NCI-H446 treated with DMSO at 0.1 percent for 48 hours (cell line): Measurements from ENCODE around the gene EXOC6B.

Experiments
- DNase-seq: peaks from one replicate; lab custom pipeline; 2025; lab: John Stamatoyannopoulos, UW

Gene EXOC6B

DNA sequence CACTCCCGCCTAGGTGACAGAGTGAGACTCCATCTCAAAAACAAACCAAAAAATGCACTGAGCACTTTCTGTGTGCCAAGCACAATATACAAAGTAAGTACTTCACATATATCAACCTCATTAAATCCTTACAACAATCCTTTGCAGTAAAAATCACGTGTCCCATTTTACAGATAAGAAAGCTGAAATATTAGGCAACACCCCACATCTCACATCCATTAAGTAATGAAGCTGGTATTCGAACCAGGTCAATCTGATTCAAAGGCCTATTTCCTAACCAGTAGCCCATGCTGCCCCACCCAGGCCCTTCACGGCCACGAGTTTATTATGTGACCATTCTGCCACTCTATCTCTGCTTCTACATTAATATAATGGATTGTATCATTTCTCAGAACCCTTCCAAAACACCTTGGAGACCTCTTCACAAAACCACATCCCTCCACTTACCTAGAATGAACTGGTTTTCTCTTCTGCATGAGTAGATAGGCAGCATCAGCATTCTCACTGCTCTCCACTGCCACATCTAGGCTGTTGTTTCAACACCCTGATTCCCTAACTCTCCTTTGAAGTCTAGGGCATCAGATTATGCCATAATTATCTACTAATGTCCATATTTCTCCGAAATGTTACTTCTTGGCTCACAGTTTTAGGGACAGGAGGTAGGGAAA, 3.1 kb upstream of the EXOC6B start:
- DNase-seq, result no peak

DNA sequence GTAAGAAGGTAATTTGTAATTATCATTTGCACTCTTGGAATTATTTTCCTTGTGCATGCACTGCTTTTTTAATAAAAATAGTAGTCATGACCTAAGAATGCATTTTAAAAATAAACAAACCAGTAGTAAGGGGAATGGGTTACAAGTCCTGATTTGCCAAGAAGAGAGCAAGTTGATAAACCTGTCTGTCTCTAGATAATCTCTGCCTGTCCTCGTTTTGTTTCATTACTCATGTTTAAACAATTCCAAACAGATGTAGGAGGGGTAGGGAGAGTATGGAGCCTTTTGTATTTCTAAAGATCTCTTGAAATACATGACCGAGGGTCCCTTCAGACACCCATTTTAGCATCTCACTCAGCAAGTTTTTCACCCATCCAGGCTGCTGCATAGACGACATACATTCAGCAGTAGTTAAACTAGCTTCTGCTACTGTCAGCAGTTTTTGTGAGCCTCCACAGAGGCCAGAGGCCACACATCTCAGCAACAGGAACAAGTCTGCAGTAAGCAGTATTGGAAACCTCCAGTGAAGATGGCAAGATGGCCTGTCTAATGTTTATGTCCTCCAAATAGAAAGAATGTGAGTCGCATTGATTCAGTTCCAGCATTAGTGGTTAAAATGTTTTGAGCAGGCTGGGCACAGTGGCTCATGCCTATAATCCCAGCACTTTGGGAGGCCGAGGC, 2.3 kb upstream of the EXOC6B start:
- DNase-seq, result no peak

GRCh38 chr2:72827487-72827886, 1.7 kb upstream of the EXOC6B start:
- DNase-seq, result no peak

DNA sequence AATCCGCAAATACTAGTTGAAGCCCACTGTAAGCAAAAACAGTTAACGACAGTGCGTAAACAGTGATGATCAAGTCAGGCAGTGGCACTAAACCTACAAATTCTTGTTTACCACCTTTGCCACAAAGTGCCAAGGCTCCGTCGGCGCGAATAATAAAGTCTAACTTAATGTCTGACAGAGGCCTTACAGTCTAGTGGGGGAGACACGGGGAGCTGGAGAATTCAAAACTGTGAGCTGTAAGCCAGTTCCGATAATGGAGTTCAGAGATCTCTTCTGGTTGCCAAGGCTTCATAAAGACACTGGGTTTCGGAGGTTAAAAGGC, 284 bp upstream of the EXOC6B start:
- DNase-seq, result no peak

GRCh38 chr2:72824224-72824842, 1.5 kb downstream of the EXOC6B start:
- DNase-seq, result no peak

- no peak for DNase-seq
Observed at GRCh38 chr2:72822794-72823193, 3.0 kb downstream of the EXOC6B start.

GRCh38 chr2:72821983-72822382, 3.9 kb downstream of the EXOC6B start:
- DNase-seq, result no peak

DNA sequence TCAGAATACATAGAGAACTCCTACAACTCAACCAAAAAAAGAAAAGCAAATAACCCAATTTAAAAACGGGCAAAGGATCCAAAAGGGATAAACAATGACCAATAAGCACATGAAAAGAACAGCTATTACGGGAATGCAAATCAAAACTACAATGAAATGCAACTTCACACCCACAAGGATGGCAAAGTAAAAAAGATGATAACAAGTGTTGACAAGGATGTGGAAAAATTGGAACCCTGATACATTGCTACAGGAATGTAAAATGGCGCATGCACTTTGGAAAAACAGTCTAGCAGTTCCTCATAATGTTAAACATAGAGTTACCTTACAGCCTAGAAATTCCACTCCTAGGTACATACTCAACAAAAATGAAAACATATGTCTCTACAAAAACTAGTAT, 4.7 kb downstream of the EXOC6B start:
- no peak for DNase-seq

GRCh38 chr2:72819501-72819900, 6.3 kb downstream of the EXOC6B start:
- DNase-seq, result no peak

- DNase-seq, result no peak
Observed at GRCh38 chr2:72815655-72816278, 10.1 kb downstream of the EXOC6B start.

- no peak for DNase-seq
Observed at GRCh38 chr2:72813841-72814240, 12.0 kb downstream of the EXOC6B start.

DNA sequence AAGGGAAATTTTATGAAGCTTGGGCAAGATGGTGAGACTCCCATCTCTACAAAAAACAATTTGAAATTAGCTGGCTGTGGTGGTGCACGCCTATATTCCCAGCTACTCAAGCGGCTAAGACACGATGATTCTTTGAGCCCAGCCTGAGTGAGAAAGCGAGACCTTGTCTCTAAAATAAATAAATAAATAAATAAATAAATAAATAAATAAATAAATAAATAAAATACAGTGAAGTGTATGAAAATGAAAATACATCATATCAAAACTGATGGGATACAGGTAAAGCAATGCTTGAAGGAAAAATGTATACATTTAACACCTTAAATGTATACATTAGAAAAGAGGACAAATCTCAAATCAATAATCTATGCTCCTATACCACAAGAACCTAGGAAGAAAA, 15.7 kb downstream of the EXOC6B start:
- DNase-seq, result no peak

DNA sequence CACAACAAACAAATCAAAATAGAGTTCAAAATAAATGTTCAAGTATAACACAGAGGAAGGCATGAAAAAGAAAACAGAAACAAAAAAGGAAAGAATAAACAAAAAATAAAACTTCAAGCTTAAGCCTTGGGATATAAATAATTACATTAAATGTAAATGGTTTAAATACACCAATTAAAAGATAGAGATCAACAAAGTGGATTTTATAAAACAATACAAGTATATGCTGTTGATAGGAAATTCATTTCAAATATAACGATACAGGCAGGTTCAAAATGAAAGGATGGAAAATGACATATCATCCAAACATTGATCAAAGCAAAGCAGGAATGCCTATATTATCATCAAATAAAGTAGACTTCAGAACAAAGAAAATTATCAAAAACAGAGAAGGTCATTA, 16.7 kb downstream of the EXOC6B start:
- no peak for DNase-seq

GRCh38 chr2:72806280-72806945, 19.4 kb downstream of the EXOC6B start:
- no peak for DNase-seq

- no peak for DNase-seq
Observed at GRCh38 chr2:72803626-72804320, 22.1 kb downstream of the EXOC6B start.

DNA sequence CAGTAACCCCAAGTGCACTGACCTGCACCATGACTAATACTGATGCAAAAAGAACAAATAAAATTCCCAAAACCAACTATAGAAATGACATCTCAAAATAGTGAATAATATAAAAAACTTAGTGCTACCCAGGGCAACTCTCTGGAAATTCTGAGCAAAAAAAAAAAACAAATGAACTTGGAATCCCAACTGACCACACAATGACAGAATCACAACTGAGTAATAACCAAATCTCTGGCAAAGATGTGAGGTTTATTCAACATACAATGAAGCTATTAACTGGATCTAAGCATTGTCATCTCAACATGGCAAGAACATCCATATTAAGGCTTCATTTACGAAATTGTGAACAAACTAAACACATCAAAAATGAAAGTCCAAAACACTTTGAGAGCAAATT, 22.7 kb downstream of the EXOC6B start:
- no peak for DNase-seq

DNA sequence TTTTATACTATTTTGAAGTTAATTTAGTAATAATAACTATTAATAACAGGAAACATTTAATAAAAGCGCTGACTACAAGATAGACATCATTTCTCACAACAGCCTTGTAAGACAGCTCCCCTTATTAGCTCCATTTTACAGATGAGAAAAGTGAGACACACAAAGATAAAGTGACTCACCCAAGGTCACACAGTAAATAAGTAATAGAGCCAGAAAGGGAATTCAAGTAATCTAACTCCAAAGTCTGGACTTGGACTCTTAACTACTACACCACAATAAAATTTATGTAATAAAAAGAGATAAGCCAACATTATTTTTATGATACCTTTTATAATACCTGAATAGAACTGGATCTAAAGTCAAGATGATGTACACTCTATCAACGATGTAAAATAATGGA, 25.3 kb downstream of the EXOC6B start:
- no peak for DNase-seq

DNA sequence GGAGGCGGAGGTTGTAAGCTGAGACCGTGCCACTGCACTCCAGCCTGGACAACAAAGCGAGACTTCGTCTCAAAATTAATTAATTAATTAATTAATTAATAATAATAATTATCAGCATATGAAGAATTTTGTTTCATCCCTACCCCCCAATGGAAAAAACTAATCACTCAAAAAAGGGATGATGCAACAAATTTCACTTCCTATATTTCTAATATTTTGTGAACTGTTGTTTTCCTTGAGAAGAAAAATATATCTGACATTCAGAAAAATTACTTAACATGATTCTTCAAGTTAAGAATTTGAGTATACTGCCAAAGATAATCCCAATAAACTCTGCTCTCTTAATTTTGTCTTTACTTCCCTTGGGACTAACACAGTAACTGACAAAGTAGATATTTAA, 28.1 kb downstream of the EXOC6B start:
- DNase-seq, result no peak

DNA sequence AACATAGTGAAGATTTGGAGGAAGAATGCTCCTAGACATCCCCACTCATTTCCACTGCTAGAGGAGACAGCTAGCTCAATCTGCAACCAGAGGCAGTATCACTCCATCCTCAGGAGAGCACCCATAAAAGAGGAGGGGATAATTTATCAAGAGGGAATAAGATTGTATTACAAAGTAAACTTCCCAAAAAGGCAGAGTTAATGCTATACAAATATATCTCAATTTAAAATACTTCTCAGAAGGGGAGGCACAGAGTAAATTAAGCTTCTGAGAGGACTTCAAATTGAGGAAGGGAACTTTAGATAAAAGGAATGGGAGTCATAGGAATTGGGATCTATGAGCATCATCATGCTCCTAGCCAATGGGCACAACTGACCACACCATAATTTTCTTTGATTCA, 29.1 kb downstream of the EXOC6B start:
- DNase-seq, result no peak

DNA sequence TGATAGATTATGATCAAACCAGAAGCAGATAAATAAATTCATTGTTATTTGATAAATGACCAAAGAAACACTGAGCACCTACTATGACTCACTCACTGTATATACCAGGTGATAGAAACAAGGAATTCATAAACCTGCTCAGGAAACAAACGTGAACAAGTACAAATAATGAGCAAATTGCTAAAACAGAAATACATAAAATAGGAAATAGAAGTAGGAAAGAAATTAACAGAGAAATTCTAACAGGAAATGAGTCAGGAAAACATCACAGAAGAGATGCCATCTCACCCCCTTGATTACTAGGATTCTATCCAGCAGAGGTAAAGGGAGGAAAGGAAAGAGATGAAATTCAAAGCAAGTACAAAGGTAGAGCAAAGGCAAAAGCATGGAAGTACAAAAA, 31.3 kb downstream of the EXOC6B start:
- DNase-seq, result no peak

DNA sequence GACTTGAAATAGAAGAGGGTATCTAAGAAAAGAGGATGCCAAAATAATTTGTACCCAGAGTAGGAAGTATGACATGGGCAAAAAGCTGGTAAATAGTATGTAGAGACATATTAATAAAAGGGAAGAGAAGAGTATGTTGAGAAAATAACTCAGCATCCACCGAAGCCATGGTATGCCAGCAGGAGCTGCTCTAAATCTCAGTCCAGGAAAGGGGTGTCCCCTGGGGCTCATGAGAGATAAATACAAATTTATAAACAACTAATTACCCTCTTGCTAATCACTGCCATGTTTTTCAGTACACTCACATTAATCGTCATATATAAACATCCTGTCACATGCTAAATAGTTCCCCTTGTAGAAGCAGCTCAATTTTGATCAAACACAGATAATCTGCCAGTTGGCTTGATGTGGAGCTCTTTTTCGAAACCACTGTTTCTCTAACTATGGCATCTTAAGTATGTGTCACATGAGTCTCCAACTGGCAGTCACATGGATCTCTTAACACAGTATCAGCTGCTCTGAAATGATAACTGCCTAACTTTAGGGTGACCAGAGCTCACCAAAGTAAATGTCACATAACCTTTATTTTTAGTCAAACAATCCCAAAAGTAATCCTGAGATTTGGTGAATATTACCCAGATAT, 31.9 kb downstream of the EXOC6B start:
- no peak for DNase-seq

GRCh38 chr2:72789241-72789640, 36.6 kb downstream of the EXOC6B start:
- no peak for DNase-seq
